ENCODE results near the gene CBFA2T3.
A peak's percentile ranks its signal among the peaks of the same experiment; 100 is the strongest.

CBFA2T3 gene

GRCh38 chr16:88888057-88888456 lies 89.0 kb downstream of the CBFA2T3 start:
- DNase-seq (no peak), ATAC-seq (no peak)
- Mint-ChIP-seq H3K27me3 (no peaks in the 10 kb centered on the region), H3K4me3 (no peak overlapping the region), H3K9me3 (no peaks in the 10 kb centered on the region), H3K27ac (peak overlapping the region in 1 of 2 donors; percentile 27), H3K4me1 (no peaks in the 10 kb centered on the region)

DNA sequence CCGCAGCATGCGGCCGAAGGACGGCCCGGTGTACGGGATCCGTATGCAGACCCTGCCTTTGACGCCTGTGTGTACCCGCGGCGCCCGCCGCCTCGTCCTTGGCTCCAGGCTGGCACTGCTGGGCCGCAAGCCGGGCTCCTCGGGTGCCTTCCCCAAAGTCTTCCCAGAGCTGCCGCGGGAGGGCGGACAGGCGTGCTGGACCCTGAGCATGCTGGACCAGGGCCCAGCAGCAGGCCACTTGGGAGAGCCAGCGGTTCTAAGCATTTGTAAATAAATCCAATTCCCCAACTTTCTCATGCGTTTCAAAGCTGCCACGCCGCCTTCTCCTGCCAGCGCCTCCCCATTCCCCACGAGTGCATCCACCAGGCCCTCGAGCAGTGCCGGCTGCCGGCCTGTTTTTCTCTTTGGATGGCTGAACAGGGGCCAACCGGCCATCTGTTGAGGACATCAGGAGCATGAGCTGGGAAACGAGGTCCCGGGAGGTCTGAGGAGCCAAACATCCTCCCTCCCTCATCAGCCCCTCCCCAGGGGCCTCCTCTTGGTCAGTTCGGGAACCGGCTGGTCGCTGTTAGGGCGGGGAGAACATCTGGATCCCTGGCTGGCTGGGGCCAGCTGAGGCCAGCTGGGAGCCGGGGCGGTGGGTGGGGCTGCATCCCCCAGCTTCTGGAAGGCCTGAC lies 90.0 kb downstream of the CBFA2T3 start:
- Mint-ChIP-seq H3K27me3 (no peaks in the 10 kb centered on the region), H3K27ac (no peak overlapping the region), H3K4me3 (no peak overlapping the region), H3K9me3 (no peaks in the 10 kb centered on the region), H3K4me1 (peaks cover 7% of the 10 kb centered on the region)
- DNase-seq, result no peak
- no peak for ATAC-seq

DNA sequence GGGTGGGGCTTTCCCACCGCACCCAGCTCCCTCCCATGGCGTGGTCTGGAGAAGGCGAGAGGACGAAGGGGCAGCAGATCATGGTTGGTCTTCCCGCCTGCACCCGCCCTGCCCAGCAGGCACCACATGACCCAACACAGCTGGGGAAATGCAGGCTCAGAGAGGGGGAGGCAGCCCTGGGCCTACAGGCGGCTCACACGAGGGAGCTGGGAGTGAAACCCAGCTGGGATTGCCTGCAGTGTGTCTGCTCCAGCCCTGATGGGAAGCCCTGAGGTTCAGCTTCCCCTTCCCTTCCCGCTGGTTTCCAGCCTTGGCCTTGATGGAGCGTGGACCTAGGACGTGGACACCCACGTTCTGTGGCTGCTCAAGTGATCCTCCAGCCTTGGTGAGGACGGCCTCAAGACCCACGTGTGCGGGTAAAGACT lies 90.6 kb downstream of the CBFA2T3 start:
- no peak overlapping the region for H3K27ac Mint-ChIP-seq
- ATAC-seq, result no peak

DNA sequence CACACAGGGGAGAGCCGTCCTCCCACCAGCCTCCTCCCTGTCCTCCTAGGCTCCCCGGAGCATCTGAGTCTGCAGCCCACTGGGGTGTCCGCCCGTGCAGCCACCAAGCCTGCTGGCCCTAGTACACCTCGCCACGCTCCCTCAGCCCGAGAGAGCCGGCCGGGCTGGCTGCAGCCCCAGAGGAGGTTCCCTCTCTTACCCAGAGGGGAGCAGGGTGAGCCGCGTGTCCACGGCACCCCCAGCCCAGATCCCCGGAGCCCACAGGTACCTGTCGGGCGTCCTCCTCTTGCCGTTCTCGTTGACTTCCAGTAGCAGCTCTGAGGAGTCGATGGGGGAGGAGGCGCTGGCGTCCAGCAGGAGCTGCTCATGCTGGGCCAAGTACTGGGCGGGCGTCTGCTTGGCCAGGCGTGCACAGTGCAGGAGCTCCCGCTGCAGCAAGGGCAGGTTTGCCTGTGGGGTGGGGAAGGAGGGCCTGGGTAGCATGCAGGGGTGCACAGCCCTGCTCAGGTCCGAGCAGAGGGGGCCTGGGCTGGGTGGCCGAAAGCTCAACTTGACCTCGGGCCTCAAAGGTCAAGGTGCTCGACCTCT lies 91.2 kb downstream of the CBFA2T3 start:
- no peaks in the 10 kb centered on the region for H3K27me3 Mint-ChIP-seq
- no peak overlapping the region for H3K27ac Mint-ChIP-seq
- no peaks in the 10 kb centered on the region for H3K9me3 Mint-ChIP-seq
- no peak for ATAC-seq
- H3K4me1 Mint-ChIP-seq, result peaks cover 8% of the 10 kb centered on the region
- no peak overlapping the region for H3K4me3 Mint-ChIP-seq
- no peak for DNase-seq

More for the DNA sequence above, 90.6 kb downstream of the CBFA2T3 start:
- no peaks in the 10 kb centered on the region for H3K9me3 Mint-ChIP-seq
- H3K27me3 Mint-ChIP-seq, result no peaks in the 10 kb centered on the region
- H3K4me1 Mint-ChIP-seq, result peaks cover 8% of the 10 kb centered on the region
- H3K4me3 Mint-ChIP-seq, result no peak overlapping the region
- no peak for DNase-seq

GRCh38 chr16:88884569-88885271 lies 92.3 kb downstream of the CBFA2T3 start:
- H3K4me3 Mint-ChIP-seq, result no peak overlapping the region
- H3K9me3 Mint-ChIP-seq, result no peaks in the 10 kb centered on the region
- peak overlapping the region in 1 of 2 donors; percentile 71 for H3K27ac Mint-ChIP-seq
- H3K4me1 Mint-ChIP-seq, result peaks cover 8% of the 10 kb centered on the region
- DNase-seq, result no peak
- H3K27me3 Mint-ChIP-seq, result no peaks in the 10 kb centered on the region
- ATAC-seq, result no peak

- Mint-ChIP-seq H3K4me1 (peaks cover 8% of the 10 kb centered on the region), H3K4me3 (no peak overlapping the region), H3K27ac (no peak overlapping the region), H3K9me3 (no peaks in the 10 kb centered on the region), H3K27me3 (no peaks in the 10 kb centered on the region)
- DNase-seq (no peak), ATAC-seq (no peak)
Measured at GRCh38 chr16:88883946-88884345, 93.1 kb downstream of the CBFA2T3 start.

GRCh38 chr16:88883117-88883895 lies 93.7 kb downstream of the CBFA2T3 start:
- H3K4me1 Mint-ChIP-seq, result peaks cover 8% of the 10 kb centered on the region
- H3K27me3 Mint-ChIP-seq, result no peaks in the 10 kb centered on the region
- no peak overlapping the region for H3K4me3 Mint-ChIP-seq
- H3K9me3 Mint-ChIP-seq, result no peaks in the 10 kb centered on the region
- no peak overlapping the region for H3K27ac Mint-ChIP-seq
- ATAC-seq (no peak), DNase-seq (no peak)

DNA sequence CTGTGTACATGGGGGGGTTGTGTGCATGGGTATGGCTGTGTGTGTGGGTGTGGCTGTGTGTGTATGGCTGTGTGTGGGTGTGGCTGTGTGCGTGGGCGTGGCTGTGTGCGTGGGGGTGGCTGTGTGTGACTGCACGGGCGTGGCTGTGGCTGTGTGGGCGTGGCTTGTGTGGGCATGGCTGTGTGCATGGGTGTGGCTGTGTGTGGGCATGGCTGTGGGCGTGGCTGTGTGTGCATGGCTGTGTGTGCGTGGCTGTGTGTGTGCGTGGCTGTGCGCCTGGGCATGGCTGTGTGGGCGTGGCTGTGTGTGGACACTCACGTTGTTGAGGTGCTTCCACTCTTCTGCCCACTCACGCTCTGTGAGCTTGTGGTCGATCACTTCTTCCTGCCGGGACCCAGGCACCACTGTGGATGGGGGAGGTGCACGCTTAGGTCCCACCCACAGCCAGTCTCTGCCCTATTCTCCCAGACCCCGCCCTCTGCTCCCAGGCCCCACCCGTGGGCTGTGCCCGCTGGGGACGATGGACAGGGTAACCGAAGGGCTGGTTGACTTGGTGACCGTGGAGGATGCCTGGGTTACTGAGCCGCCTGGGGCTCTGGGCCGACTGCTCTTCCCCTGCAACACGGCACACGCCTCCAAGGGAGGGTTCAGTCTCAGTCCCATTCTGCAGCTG lies 94.5 kb downstream of the CBFA2T3 start:
- DNase-seq, result no peak
- Mint-ChIP-seq H3K4me1 (peaks cover 8% of the 10 kb centered on the region), H3K27ac (no peak overlapping the region), H3K4me3 (no peak overlapping the region), H3K27me3 (no peaks in the 10 kb centered on the region), H3K9me3 (no peaks in the 10 kb centered on the region)
- ATAC-seq, result no peak

DNA sequence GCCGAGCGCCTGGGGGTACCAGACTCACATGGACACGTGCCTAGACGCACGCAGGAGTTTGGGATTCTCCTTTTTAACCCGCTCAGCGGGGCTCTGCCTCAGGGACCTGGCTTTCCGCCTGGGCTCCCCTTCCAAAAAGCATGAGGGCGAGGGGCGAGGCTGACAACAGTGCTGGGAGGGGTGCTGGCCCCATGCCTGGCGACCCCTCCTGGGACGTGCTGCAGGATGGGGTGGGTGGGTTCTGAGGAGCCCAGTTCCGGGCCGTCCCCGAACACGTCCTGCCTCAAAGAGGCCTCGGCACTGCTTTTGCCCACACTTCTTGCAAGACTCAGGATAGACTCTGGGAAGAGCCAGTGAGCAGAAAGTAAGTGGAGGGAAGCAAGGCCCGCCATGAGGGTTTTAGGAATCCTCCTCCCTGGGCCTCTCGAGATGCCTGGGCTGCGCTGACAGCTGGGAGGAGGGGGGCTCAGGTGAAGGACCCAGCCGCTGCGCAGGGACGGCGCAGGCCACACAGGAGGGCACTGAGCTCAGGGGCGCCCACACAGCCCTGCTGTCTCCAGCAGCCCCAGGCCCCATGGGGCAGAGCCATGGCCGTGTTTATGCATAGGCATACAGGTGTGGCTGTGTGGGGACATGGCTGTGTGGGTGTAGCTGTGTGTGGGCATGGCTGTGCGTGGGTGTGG lies 95.2 kb downstream of the CBFA2T3 start:
- no peak for ATAC-seq
- H3K27ac Mint-ChIP-seq, result no peak overlapping the region
- peaks cover 8% of the 10 kb centered on the region for H3K4me1 Mint-ChIP-seq

DNA sequence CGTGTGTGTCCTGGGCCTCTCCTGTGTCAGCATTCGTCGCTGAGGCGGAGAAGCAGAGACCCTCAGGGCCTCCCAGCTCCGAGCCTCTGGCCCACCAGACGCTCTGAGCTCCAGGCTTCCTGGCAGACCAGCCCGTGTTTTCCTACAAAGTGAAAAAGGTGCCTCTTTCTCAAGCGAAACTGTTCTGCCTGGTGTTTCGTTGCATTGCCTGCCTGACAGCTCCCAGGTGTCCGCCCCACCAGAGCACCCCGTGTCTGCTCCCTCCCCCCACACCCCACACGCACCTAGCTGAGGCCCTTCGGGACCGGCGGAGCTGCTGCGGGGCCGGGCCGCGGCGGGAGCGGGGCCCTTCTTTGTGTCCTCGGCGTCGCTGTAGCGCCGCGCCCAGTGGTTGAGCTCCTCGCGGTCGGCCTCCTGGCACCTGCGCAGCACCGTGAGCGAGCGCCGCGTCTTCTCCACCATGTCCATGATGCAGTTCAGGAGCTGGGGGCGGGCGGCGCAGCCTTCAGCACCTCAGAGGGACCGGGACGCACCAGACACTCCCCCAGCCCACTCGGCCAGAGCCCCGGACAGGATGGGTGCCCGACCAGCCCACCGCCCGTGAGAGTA lies 95.9 kb downstream of the CBFA2T3 start:
- Mint-ChIP-seq H3K4me1 (peaks cover 8% of the 10 kb centered on the region), H3K9me3 (no peaks in the 10 kb centered on the region), H3K27me3 (no peaks in the 10 kb centered on the region), H3K27ac (no peak overlapping the region), H3K4me3 (no peak overlapping the region)
- DNase-seq, result no peak
- peak; percentile 18 for ATAC-seq

More for the DNA sequence above, 95.2 kb downstream of the CBFA2T3 start:
- H3K4me3 Mint-ChIP-seq, result no peak overlapping the region
- no peak for DNase-seq
- H3K9me3 Mint-ChIP-seq, result no peaks in the 10 kb centered on the region
- H3K27me3 Mint-ChIP-seq, result no peaks in the 10 kb centered on the region

DNA sequence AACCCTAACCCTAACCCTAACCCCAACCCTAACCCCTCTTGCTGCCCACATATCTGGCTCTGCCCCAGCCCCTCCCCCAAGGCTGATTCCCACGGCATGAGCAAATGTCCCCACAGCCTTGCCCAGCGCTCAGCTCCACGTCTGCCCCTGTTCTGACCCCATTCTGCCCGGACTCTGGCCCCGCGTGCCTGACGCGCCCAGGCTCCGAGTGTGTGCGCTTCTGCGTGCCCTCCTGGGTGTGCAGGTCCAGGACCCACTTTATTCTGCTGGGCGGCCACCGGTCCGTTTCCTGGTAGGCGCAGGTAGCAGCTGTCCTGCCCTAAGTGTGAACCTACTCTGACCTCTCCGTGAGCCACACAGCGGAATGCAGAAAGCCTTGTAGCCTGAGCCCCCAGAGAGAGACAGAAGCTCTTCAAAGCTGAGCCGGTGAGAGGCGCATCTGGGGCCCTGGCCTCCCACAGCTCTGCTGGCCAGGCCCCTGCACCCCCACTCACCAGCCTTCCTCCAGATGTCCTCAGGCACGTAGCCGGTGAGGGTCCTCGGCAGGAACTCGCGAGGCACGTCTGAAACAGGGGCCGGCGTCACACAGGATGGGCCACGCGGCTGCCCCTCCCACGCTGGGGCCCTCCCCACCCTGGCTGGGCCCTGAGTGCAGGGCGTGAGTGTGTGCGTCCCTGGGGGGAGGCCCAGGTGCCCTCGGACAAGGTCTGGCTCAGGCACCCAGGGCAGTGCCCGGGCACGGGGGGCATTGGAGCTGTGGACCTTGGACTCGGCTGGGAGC lies 96.6 kb downstream of the CBFA2T3 start:
- no peak for DNase-seq
- H3K27ac Mint-ChIP-seq, result peak overlapping the region in 1 of 2 donors; percentile 66
- no peaks in the 10 kb centered on the region for H3K9me3 Mint-ChIP-seq
- H3K27me3 Mint-ChIP-seq, result no peaks in the 10 kb centered on the region
- peak; percentile 42 for ATAC-seq
- H3K4me1 Mint-ChIP-seq, result peaks cover 8% of the 10 kb centered on the region
- no peak overlapping the region for H3K4me3 Mint-ChIP-seq

DNA sequence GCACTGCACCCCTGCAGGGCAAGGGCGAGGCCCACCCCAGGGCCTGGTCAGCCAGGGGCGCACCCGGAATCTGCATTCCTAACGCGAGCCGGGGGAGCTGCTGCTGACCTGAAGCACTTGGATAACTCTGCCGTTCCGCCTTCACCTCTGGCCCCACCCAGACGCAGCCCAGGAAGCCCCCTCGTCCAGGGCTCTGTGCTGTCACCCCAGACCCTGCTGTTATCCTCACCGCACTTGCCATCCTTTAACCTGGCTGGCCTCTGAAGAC lies 97.3 kb downstream of the CBFA2T3 start:
- Mint-ChIP-seq H3K4me3 (no peak overlapping the region), H3K4me1 (peaks cover 8% of the 10 kb centered on the region), H3K9me3 (no peaks in the 10 kb centered on the region), H3K27me3 (no peaks in the 10 kb centered on the region), H3K27ac (no peak overlapping the region)
- DNase-seq, result no peak
- no peak for ATAC-seq

GRCh38 chr16:88878967-88879787 lies 97.8 kb downstream of the CBFA2T3 start:
- Mint-ChIP-seq H3K27me3 (no peaks in the 10 kb centered on the region), H3K9me3 (no peaks in the 10 kb centered on the region)
- DNase-seq, result no peak

More at GRCh38 chr16:88878967-88879787, 97.8 kb downstream of the CBFA2T3 start:
- ATAC-seq, result no peak
- H3K4me1 Mint-ChIP-seq, result peaks cover 8% of the 10 kb centered on the region
- no peak overlapping the region for H3K27ac Mint-ChIP-seq
- H3K4me3 Mint-ChIP-seq, result no peak overlapping the region
